Central memory CD8-positive, alpha-beta T cell (primary cell): ENCODE results near the gene TMEM271.
"Not testable (repeated sequence)": the region's sequence is repeated elsewhere in the genome, so short reads cannot be mapped to it uniquely, and the experiment has no call there.

ENCODE experiments used
- ATAC-seq: fragments of 150-1000 bp; cut with Tn5 transposase; replicated peaks from 2 replicates; pipeline ENCODE4 v1.10.0; 2022; ENCODE audit warnings: mild to moderate bottlenecking, moderate FRiP score, moderate number of reproducible peaks; ENCODE audit not compliant: poor library complexity, severe bottlenecking; ENCODE audit errors: extremely low read depth
- DNase-seq, 2 donors: peaks; one replicate each; pipeline ENCODE4 v3.0.0; 2021; ENCODE audit warnings: low spot score in 2 of 2
- H3K27ac Mint-ChIP-seq: one replicate; pipeline ENCODE4 v1.8.0; 2022; ENCODE audit warnings: low read depth, mild to moderate bottlenecking, moderate library complexity, mixed read lengths
- H3K27me3 Mint-ChIP-seq: one replicate; pipeline ENCODE4 v1.8.0; 2022; ENCODE audit warnings: mixed read lengths
- H3K36me3 Mint-ChIP-seq: one replicate; pipeline ENCODE4 v1.8.0; 2022; ENCODE audit warnings: mild to moderate bottlenecking, moderate library complexity, mixed read lengths; ENCODE audit not compliant: insufficient read depth
- H3K4me1 Mint-ChIP-seq: one replicate; pipeline ENCODE4 v1.8.0; 2022; ENCODE audit warnings: mixed read lengths
- H3K4me3 Mint-ChIP-seq: one replicate; pipeline ENCODE4 v1.8.0; 2022; ENCODE audit warnings: mild to moderate bottlenecking, moderate library complexity, mixed read lengths
- H3K9me3 Mint-ChIP-seq: one replicate; pipeline ENCODE4 v1.8.0; 2022; ENCODE audit warnings: mixed read lengths

Gene TMEM271

DNA sequence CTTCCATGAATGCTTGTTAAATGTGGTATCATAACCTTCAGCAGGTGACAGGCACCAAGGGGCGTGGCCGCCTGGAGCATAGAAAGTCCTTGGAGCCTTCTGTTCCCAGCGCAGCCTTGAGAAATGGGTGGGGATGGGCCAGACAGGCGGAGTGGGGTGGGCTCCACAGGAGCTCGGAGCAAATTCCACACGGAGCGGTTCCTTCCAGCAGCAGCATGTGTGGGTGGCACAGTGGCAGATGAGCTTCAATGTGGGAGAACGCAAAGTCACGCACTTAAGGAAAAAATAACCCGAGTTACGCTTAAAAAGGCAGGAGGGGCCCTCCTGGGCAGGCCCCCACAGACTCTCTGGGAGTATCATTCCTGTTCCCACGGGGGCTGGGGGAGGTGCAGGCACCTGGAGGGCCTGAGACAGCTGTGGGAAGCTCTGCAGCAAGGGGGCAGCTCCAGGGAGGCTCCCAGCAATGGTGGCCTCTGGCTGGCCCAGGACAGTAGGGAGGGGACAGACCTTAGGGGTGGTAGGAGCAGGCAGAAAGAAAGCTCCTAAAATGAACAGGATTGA lies 15.3 kb downstream of the TMEM271 start:
- Mint-ChIP-seq H3K4me1 (no peaks in the 10 kb centered on the region), H3K36me3 (no peaks in the 10 kb centered on the region), H3K27ac (no peak overlapping the region), H3K4me3 (no peak overlapping the region), H3K27me3 (no peaks in the 10 kb centered on the region), H3K9me3 (no peaks in the 10 kb centered on the region)
- DNase-seq, result no peak
- ATAC-seq, result no peak

DNA sequence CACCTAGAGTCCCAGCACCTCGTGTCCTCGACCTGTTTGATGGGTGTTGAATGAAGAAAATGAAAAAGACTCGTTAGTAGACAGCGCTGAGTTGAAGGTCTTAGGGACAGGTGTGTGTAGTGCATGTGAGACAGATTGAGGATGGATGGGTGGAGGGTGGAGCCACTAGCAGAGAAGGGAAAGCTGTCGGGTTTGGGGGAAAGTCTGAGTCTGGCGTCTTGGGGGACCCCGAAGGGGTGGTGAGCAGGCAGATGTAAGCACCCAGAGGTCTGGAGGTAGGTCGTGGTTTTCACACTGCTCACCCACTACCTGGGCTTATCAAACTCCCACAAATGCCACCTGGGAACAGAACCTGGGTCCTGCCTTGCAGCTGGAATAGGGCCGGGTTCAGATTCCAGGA lies 16.0 kb downstream of the TMEM271 start:
- no peak overlapping the region for H3K4me3 Mint-ChIP-seq
- H3K9me3 Mint-ChIP-seq, result no peaks in the 10 kb centered on the region
- H3K27me3 Mint-ChIP-seq, result no peaks in the 10 kb centered on the region
- H3K36me3 Mint-ChIP-seq, result no peaks in the 10 kb centered on the region
- ATAC-seq (no peak), DNase-seq (no peak)
- H3K27ac Mint-ChIP-seq, result no peak overlapping the region
- H3K4me1 Mint-ChIP-seq, result no peaks in the 10 kb centered on the region

DNA sequence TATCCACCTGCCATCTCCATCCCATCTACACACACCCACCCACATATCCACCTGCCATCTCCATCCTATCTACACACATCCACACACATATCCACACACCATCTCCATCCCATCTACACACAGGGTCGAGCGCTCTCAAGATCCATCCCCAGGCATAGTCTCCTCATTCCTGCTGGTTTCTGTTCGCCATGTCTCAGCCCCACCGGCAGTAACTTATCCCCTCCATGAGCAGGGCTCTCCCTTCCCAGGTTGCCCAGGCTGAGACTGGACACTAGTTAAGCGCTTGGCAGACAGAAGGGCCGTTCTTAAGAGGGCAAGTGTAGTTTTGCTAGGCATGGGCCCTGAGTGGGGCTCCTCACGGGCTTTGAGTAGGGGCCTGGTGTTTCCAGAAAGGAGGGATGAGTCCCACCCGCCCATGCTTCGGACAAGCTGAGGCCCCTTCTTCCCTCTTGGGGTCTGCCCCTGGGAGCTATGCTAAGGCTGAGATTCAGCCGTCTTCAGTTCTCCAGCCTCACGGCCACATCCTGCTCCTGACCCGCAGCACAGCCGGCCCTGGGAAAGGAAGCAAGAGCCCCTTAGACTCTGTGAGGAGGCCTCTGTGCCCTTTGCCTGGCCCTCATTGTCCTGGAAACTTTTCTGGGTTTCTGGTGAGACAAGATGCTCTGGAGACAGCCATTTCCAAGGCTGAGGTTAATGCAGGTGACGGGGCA lies 20.4 kb downstream of the TMEM271 start:
- peaks cover 7% of the 10 kb centered on the region for H3K9me3 Mint-ChIP-seq
- no peaks in the 10 kb centered on the region for H3K36me3 Mint-ChIP-seq
- no peak overlapping the region for H3K27ac Mint-ChIP-seq
- DNase-seq, result no peak
- H3K4me3 Mint-ChIP-seq, result no peak overlapping the region
- H3K27me3 Mint-ChIP-seq, result no peaks in the 10 kb centered on the region
- no peak for ATAC-seq
- no peaks in the 10 kb centered on the region for H3K4me1 Mint-ChIP-seq

DNA sequence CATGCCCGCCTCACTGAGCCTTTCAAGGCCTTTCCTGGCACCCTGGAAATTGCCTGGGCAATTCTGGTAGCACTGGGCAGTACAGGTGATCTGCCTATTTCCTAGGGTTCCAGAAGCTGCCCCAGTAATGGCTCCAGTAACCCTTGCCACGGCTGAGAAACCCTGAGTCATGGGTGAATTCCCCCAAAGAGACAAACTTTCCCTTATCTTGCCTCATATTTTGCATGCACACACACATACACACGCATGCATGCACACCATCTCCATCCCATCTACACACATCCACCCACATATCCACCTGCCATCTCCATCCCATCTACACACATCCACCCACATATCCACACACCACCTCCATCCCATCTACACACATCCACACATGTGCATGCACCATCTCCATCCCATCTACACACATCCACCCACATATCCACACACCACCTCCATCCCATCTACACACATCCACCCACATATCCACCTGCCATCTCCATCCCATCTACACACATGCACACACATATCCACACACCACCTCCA lies 21.2 kb downstream of the TMEM271 start:
- not testable (repeated sequence) for ATAC-seq, H3K9me3 Mint-ChIP-seq, H3K27me3 Mint-ChIP-seq, H3K4me1 Mint-ChIP-seq, H3K4me3 Mint-ChIP-seq, DNase-seq, H3K36me3 Mint-ChIP-seq, H3K27ac Mint-ChIP-seq

DNA sequence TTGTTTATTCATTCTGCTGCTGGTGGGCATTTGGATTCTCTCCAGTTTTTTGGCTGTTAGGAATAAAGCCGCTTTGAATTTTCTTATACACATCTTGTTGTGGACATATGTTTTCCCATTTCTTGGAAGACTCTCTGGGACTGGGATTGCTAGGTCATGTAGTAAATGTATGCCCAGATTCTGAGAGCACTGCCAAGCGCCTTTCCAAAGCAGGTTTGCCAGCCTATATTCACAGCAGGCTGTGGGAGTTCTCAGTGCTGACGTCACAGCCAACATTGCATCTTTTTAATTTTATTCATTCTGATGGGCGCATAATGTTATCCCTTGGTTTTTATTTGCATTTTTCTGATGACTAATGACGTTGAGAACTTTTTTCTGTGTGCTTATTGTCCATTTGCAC lies 24.1 kb downstream of the TMEM271 start:
- Mint-ChIP-seq H3K9me3 (peaks cover 18% of the 10 kb centered on the region), H3K27ac (no peak overlapping the region), H3K4me3 (no peak overlapping the region), H3K4me1 (no peaks in the 10 kb centered on the region), H3K36me3 (no peaks in the 10 kb centered on the region), H3K27me3 (peaks cover 15% of the 10 kb centered on the region)
- DNase-seq, result no peak
- ATAC-seq, result no peak

DNA sequence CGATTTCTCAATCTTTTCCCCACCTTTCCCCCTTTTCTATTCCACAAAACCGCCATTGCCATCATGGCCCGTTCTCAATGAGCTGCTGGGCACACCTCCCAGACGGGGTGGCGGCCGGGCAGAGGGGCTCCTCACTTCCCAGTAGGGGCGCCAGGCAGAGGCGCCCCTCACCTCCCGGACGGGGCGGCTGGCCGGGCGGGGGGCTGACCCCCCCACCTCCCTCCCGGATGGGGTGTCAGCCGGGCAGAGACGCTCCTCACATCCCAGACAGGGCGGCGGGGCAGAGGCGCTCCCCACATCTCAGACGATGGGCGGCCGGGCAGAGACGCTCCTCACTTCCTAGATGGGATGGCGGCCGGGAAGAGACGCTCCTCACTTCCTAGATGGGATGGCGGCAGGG lies 25.8 kb downstream of the TMEM271 start:
- not testable (repeated sequence) for H3K36me3 Mint-ChIP-seq, ATAC-seq, H3K27ac Mint-ChIP-seq, DNase-seq, H3K4me1 Mint-ChIP-seq, H3K4me3 Mint-ChIP-seq
- Mint-ChIP-seq H3K27me3 (peaks cover 15% of the 10 kb centered on the region), H3K9me3 (peaks cover 27% of the 10 kb centered on the region)

DNA sequence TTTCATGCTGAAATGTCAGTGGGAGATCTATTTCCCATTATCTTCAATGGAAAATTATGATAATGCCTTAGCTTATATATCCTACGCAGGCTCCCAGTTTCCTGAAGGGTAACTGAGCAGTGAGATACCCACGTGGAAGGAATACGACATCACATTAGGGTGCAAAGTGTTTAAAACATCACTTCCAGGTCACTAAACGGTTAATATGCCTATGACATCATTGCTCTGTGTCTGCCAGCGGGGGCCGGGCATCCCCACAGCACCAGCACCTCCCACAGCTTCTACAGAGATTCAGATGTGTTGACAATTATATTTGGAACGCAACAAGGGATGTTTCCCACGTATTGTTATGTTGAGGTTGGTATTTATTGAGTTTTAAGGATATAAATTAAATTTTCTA lies 27.1 kb downstream of the TMEM271 start:
- ATAC-seq (no peak), DNase-seq (no peak)
- H3K27ac Mint-ChIP-seq, result no peak overlapping the region
- H3K9me3 Mint-ChIP-seq, result peaks cover 33% of the 10 kb centered on the region
- H3K27me3 Mint-ChIP-seq, result peaks cover 15% of the 10 kb centered on the region
- H3K4me1 Mint-ChIP-seq, result no peaks in the 10 kb centered on the region
- no peak overlapping the region for H3K4me3 Mint-ChIP-seq
- H3K36me3 Mint-ChIP-seq, result no peaks in the 10 kb centered on the region

DNA sequence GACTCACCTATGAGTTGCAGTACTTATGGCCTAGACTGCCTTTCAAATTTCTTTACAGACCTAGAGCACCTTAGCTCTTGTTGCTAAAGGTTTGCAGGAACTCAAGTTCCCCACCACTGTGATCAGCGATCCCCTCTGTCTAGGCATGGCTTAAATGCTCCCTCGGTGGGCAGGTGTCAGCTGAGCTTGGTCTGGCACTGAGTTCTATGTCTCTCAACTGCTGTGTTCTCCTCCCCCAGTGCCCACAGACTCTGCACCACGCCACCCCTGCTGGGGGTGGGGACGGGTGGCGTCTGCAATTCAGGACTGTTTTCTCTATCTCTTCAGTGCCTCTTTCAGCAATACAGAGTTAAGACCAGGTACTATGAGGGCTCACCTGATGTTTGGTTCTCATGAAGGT lies 30.5 kb downstream of the TMEM271 start:
- no peak overlapping the region for H3K4me3 Mint-ChIP-seq
- H3K9me3 Mint-ChIP-seq, result peaks cover 33% of the 10 kb centered on the region
- no peak for ATAC-seq
- no peak for DNase-seq
- no peaks in the 10 kb centered on the region for H3K36me3 Mint-ChIP-seq
- H3K27ac Mint-ChIP-seq, result no peak overlapping the region
- H3K27me3 Mint-ChIP-seq, result peaks cover 15% of the 10 kb centered on the region
- H3K4me1 Mint-ChIP-seq, result no peaks in the 10 kb centered on the region

DNA sequence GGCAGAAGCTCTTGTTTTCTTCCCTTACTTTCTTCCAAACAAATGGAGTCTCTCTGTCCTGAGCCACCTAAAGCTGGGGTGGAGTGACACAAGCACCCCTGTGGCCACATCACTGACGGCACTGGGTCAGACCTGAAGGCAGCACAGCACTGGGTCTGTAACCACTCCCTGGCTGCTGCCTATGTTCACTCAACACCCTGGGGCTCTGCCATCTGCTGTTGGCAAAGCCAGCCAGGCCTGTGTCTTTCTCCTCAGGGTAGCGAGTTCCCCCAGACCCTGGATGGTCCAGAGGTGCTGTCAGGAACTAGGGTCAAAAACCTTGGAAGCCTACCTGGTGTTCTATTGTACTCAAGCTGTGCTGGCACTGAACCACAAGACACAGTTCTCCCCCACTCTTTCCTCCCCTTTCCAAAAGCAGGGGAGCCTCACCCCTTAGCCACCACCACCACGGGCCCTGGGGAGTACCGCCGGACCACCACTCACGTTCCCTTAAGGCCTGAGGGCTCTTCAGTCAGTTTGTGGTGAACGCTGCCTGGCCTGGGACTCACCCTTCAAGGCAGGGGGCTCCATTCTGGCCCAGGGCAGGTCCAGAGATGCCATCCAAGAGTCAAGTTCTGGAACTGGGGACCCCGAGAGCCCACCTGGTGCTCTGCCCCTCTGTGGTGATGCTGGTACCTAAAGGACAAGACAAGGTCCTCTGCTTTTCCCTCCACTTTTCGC lies 31.5 kb downstream of the TMEM271 start:
- no peaks in the 10 kb centered on the region for H3K4me1 Mint-ChIP-seq
- peaks cover 33% of the 10 kb centered on the region for H3K9me3 Mint-ChIP-seq
- no peak overlapping the region for H3K4me3 Mint-ChIP-seq
- no peak overlapping the region for H3K27ac Mint-ChIP-seq
- peaks cover 15% of the 10 kb centered on the region for H3K27me3 Mint-ChIP-seq
- DNase-seq (no peak), ATAC-seq (no peak)
- no peaks in the 10 kb centered on the region for H3K36me3 Mint-ChIP-seq

DNA sequence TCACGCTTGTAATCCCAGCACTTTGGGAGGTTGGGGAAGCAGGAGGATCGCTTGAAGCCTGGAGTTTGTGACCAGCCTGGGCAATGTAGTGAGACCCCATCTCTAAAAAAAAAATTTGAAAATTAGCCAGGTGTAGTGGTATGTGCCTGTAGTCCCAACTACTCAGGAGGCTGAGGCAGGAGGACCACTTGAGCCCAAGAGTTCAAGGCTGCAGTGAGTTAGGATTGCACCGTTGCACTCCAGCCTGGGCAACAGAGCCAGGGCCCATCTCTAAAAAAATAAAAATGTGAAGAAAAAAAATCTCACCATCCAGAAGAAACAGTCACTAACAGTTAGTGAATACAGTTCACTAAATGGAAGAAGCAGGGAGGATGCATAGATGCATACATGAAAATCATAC lies 34.8 kb downstream of the TMEM271 start:
- peaks cover 20% of the 10 kb centered on the region for H3K9me3 Mint-ChIP-seq
- ATAC-seq (no peak), DNase-seq (no peak)
- no peak overlapping the region for H3K27ac Mint-ChIP-seq
- H3K4me1 Mint-ChIP-seq, result no peaks in the 10 kb centered on the region
- H3K36me3 Mint-ChIP-seq, result no peaks in the 10 kb centered on the region
- no peak overlapping the region for H3K4me3 Mint-ChIP-seq
- H3K27me3 Mint-ChIP-seq, result no peaks in the 10 kb centered on the region

DNA sequence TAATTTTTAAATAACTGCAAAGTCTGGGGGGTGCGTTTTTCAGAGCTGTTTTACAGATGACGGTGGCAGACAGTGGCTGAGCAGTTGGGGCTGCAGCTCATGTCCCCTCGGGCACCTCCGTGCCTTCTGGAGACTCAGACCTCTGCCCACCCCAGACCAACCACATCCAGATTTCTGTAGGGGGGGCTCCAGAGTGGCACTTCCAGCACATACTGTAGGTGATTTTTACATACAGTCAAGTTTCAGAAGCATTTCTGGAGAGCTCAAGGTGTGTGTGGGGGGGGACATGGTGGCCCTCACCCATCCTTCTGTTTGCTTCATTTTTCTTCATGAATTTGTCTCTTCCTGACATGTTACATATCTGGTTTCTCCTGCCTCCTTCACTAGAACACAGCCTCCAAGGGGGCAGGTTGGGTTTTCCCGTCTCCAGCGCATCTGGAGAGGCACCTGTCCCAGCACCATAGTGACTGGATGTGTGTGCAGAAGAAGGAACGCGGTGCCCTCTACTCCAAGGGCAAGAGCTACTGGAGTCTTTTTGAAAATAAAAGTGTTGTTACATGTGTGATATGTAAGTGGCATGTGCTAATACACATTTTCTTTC lies 37.5 kb downstream of the TMEM271 start:
- peaks cover 3% of the 10 kb centered on the region for H3K36me3 Mint-ChIP-seq
- H3K27ac Mint-ChIP-seq, result no peak overlapping the region

DNA sequence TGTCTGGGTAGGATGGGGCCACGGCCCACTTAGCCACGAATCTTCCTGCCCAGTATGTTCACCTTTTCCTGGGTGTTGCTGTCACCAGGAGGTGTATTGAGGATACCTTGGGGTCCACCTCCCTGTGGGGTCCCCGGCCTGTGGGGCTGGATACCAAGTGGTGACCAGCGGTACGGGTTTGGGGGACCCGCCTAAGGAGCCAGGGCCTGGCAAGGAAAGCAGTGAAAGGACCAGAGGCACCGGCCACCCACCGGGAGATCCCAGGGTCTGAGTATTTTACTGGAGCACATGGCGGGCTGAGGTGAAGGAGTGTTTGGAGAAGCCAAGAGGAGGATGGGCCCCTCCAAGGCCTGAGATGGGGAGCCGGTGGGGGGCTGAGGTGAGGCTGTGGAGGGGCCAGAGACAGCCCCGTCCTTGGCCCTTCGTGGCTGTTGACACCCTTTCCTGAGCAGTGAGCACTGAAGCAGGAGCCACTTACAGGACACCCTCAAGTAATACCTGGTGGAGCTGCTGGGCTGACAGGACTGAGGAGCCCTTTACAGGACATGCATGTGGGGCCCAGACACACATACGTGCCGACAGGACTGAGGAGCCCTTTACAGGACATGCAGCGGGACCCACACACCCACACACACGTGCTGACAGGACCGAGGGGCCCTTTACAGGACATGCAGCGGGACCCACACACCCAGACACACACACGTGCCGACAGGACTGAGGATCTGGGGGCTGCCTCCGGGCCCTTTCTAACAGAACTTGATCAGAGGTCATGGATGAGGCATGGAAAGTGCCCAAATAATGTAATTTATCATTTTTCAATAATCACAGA lies 38.4 kb downstream of the TMEM271 start:
- no peaks in the 10 kb centered on the region for H3K27me3 Mint-ChIP-seq
- no peak overlapping the region for H3K27ac Mint-ChIP-seq
- ATAC-seq (no peak), DNase-seq (no peak)
- peaks cover 3% of the 10 kb centered on the region for H3K36me3 Mint-ChIP-seq
- no peak overlapping the region for H3K4me3 Mint-ChIP-seq
- H3K4me1 Mint-ChIP-seq, result peaks cover 3% of the 10 kb centered on the region
- peaks cover 2% of the 10 kb centered on the region for H3K9me3 Mint-ChIP-seq

More for the DNA sequence above, 37.5 kb downstream of the TMEM271 start:
- no peaks in the 10 kb centered on the region for H3K4me1 Mint-ChIP-seq
- H3K27me3 Mint-ChIP-seq, result no peaks in the 10 kb centered on the region
- no peak for ATAC-seq
- H3K4me3 Mint-ChIP-seq, result no peak overlapping the region
- no peak for DNase-seq
- H3K9me3 Mint-ChIP-seq, result peaks cover 4% of the 10 kb centered on the region
